HepG2 (cell line): ENCODE data around the gene KIF17. TPM values are rescaled to one million over a fixed set of nuclear protein-coding genes. Genes with fewer than 3 reads are reported as not detected.

ENCODE experiments used
- ATAC-seq: fragments of 200-7000 bp; cut with Tn5 transposase; 3 replicates; pipeline ENCODE4 v1.9.1; 2020; ENCODE audit warnings: mild to moderate bottlenecking, moderate library complexity
- BruUV-seq: library from RNA; stranded (reverse); fragments of 400-500 nt; replicated peaks from 2 replicates; lab custom pipeline; 2021; lab: Mats Ljungman, UMichigan
- CTCF ChIA-PET: fragments of 300-600 bp; formaldehyde crosslinking; extraction: SDS; loops from one replicate; lab custom pipeline; 2021; ENCODE audit warnings: low total read pairs, inconsistent platforms, low intra/inter-chr PET ratio; lab: Yijun Ruan, JAX
- POLR2A ChIA-PET: fragments of 350-600 bp; sonication (Branson Sonifier 250); formaldehyde crosslinking; loops from one replicate; lab custom pipeline; 2020; ENCODE audit warnings: antibody characterized with exemption, inconsistent platforms; lab: Yijun Ruan, JAX
- DNase-seq: peaks from one replicate; pipeline ENCODE4 v3.0.0-alpha.2; 2015; ENCODE audit warnings: low spot score
- FAIRE-seq: peaks from 3 replicates; lab custom pipeline; 2011; peaks lifted over from hg19 to GRCh38; lab: Jason Lieb, UNC
- H2AFZ ChIP-seq: one replicate; pipeline ENCODE4 v1.6.1; 2011; ENCODE audit warnings: low read length, inconsistent platforms
- H3K27ac ChIP-seq: fragments of 300-600 bp; 3 replicates; pipeline ENCODE4 v1.8.0; 2011; ENCODE audit warnings: mixed run types, mild to moderate bottlenecking, mixed read lengths, low read length, inconsistent platforms; ENCODE audit not compliant: insufficient read depth; ENCODE audit errors: extremely low read length
- H3K27me3 ChIP-seq, 2 experiments: fragments of 200-600 bp in 1 of 2; 2 replicates in 1 of 2; 3 replicates in 1 of 2; pipeline versions ENCODE4 v1.6.0 to v1.8.0; 2011; ENCODE audit warnings: low read length in 2 of 2, mild to moderate bottlenecking in 2 of 2, moderate library complexity in 2 of 2, inconsistent platforms in 1 of 2; ENCODE audit not compliant: insufficient read depth in 2 of 2, control insufficient read depth in 1 of 2
- H3K36me3 ChIP-seq, 2 experiments: fragments of 200-600 bp in 1 of 2; replicated peaks in 1 of 2; 2 replicates in 1 of 2; 3 replicates in 1 of 2; pipeline versions ENCODE4 v1.5.1 to v1.8.0; 2011; ENCODE audit warnings: low read length in 2 of 2, inconsistent platforms in 1 of 2; ENCODE audit not compliant: insufficient read depth in 2 of 2, control insufficient read depth in 1 of 2
- H3K4me1 ChIP-seq: 2 replicates; pipeline ENCODE4 v1.5.1; 2012; ENCODE audit warnings: low read length, inconsistent platforms; ENCODE audit not compliant: insufficient read depth
- H3K4me2 ChIP-seq: 2 replicates; pipeline ENCODE4 v1.6.0; 2011; ENCODE audit warnings: low read depth, low read length, inconsistent platforms
- H3K4me3 ChIP-seq, 3 experiments: fragments of 200-600 bp in 1 of 3; sonication (generic), shearing (Covaris generic) in 1 of 3; replicated peaks in 1 of 3; 2 replicates each; pipeline ENCODE4 v1.5.1; 2011 to 2016; ENCODE audit warnings: low read length in 3 of 3, inconsistent platforms in 2 of 3, low read depth in 2 of 3, mild to moderate bottlenecking in 2 of 3, control low read depth in 1 of 3, mixed read lengths in 1 of 3; ENCODE audit not compliant: insufficient read depth in 1 of 3
- H3K79me2 ChIP-seq: one replicate; pipeline ENCODE4 v1.6.1; 2011; ENCODE audit warnings: low read length, inconsistent platforms; ENCODE audit not compliant: insufficient read depth
- H3K9ac ChIP-seq: 2 replicates; pipeline ENCODE4 v1.6.0; 2011; ENCODE audit warnings: mild to moderate bottlenecking, low read depth, low read length, inconsistent platforms; ENCODE audit not compliant: insufficient read depth
- H3K9me3 ChIP-seq: 2 replicates; pipeline ENCODE4 v1.5.1; 2012; ENCODE audit warnings: mild to moderate bottlenecking, low read length
- H4K20me1 ChIP-seq: 2 replicates; pipeline ENCODE4 v1.6.0; 2011; ENCODE audit warnings: inconsistent platforms, mild to moderate bottlenecking, low read length, moderate library complexity; ENCODE audit not compliant: insufficient read depth
- AGO2 ChIP-seq: fragments of 200-400 bp; formaldehyde crosslinking; optimal IDR thresholded peaks from 2 replicates; pipeline ENCODE3; 2017; ENCODE audit warnings: mild to moderate bottlenecking, low read depth, low read length, moderate library complexity
- HNF4A ChIP-seq: sonication (generic); formaldehyde crosslinking; IDR thresholded peaks from 2 replicates; pipeline ENCODE4 v1.4.0; 2020; ENCODE audit warnings: missing genetic modification reagents
- HNF4G ChIP-seq, 2 experiments: sonication (generic) in 1 of 2; formaldehyde crosslinking in 1 of 2; IDR thresholded peaks; 2 replicates each; pipeline versions ENCODE4 v1.4.0 to v1.6.1; 2011 to 2020; ENCODE audit warnings: borderline replicate concordance in 2 of 2, low read depth in 2 of 2, mild to moderate bottlenecking in 2 of 2, low read length in 1 of 2, missing genetic modification reagents in 1 of 2, moderate library complexity in 1 of 2
- KAT2B ChIP-seq: fragments of 150-350 bp; IDR thresholded peaks from 2 replicates; pipeline ENCODE4 v1.6.1; 2014; ENCODE audit warnings: low read depth, low read length, borderline replicate concordance
- RELA ChIP-seq: sonication (generic); formaldehyde crosslinking; IDR thresholded peaks from 2 replicates; pipeline ENCODE4 v1.4.0; 2020; ENCODE audit warnings: missing genetic modification reagents
- TMF1 ChIP-seq: sonication (generic); formaldehyde crosslinking; IDR thresholded peaks from 2 replicates; pipeline ENCODE4 v1.8.1; 2022; ENCODE audit warnings: low read depth, missing genetic modification reagents
- ZNF326 ChIP-seq: sonication (generic); formaldehyde crosslinking; IDR thresholded peaks from 2 replicates; pipeline ENCODE4 v1.4.0; 2020; ENCODE audit warnings: missing genetic modification reagents, borderline replicate concordance
- WGBS: methylation state at CpG from one replicate; pipeline ENCODE4 v1.1.6; 2017; ENCODE audit warnings: low lambda C conversion rate; 5-methylcytosine and 5-hydroxymethylcytosine counted together
- in situ Hi-C: cut with HindIII; loops from 2 replicates; pipeline ENCODE4 v1.10.0; 2017; ENCODE audit warnings: low pct_unique_long_range_greater_than_20kb; ENCODE audit not compliant: extremely low pct_ligation_motif_present
- intact Hi-C: fragments of 100-400 bp; cut with micrococcal nuclease; formaldehyde crosslinking; loops from one replicate; pipeline ENCODE4 v1.10.0; 2022; ENCODE audit not compliant: unreplicated experiment
- polyA plus RNA-seq, 8 experiments: library from polyadenylated mRNA; depleted of rRNA in 3 of 8; stranded (reverse) in 7 of 8; unstranded in 1 of 8; fragments of >200 nt; fragmentation: Illumina TruSeq in 4 of 8; extraction: Trizol in 4 of 8; gene quantifications; 2 replicates each; pipeline versions ENCODE4 v1.2.1 to v1.2.3, GENCODE V29; 2011 to 2016; ENCODE audit warnings: low read depth in 4 of 8, missing spikeins in 1 of 8, mixed read lengths in 1 of 8; ENCODE audit not compliant: insufficient read depth in 1 of 8
- total RNA-seq, 5 experiments: library from RNA; depleted of rRNA; stranded (reverse); fragments of >200 nt; fragmentation: Illumina TruSeq; extraction: Trizol; gene quantifications; 2 replicates each; pipeline ENCODE4 v1.2.3, GENCODE V29; 2016; ENCODE audit warnings: low read depth in 1 of 5
- TF ChIP-seq, protein P1 (sequence below): sonication (generic); formaldehyde crosslinking; IDR thresholded peaks from 2 replicates; pipeline ENCODE4 v1.5.1; 2020; ENCODE audit warnings: mild to moderate bottlenecking, missing genetic modification reagents, borderline replicate concordance
- TF ChIP-seq, protein P2 (sequence below): sonication (generic); formaldehyde crosslinking; IDR thresholded peaks from 2 replicates; pipeline ENCODE4 v1.8.1; 2022; ENCODE audit warnings: mild to moderate bottlenecking, missing genetic modification reagents
- TF ChIP-seq, protein P3 (sequence below): sonication (generic); formaldehyde crosslinking; IDR thresholded peaks from 2 replicates; pipeline ENCODE4 v1.5.0; 2020; ENCODE audit warnings: missing genetic modification reagents
- TF ChIP-seq, protein P4 (sequence below): sonication (generic); formaldehyde crosslinking; IDR thresholded peaks from 2 replicates; pipeline ENCODE4 v1.4.0; 2020; ENCODE audit warnings: missing genetic modification reagents

Gene KIF17
- total and polyA plus RNA-seq, 2 of the 13 experiments (the other 11 are each of a cell fraction or from before 2014, with no cell fraction given), result 0.24 to 0.44 TPM

DNA sequence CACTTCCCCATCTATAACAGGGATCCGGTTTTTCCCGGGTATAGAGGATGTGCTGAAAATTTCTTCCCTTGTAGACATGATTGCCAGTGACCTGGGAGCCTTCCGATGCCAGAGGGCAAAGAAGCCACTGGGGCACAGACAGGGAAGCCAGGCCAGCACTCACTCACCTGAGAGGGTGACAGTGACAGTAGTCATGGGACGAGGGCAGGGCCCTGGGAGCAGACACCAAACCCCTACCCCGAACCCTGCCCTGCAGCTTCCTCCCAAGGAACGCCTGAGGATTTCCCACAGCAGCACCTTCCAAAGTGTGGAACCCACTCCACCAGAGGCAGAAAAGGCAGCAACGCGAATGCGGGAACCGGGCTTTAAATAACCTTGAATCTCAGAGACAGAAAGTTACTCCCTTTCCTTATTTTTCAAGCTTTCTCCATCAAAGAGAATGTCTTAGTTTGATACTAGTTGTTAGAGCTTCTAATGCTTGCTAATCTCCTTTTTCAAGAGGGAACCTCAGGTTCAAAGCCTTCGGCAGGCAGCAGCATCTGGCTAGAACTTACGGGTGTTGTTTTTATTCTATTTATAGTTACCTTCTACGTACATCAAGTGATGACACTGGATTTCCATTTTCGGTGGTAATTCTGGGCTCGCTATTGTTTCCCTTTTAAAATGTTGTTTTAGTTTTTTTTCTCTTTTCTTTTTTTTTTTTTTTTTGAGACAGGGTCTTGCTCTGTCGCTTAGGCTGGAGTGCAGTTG lies 59.5 kb downstream of the KIF17 start (continued):
- TF ChIP-seq, protein P1, sequence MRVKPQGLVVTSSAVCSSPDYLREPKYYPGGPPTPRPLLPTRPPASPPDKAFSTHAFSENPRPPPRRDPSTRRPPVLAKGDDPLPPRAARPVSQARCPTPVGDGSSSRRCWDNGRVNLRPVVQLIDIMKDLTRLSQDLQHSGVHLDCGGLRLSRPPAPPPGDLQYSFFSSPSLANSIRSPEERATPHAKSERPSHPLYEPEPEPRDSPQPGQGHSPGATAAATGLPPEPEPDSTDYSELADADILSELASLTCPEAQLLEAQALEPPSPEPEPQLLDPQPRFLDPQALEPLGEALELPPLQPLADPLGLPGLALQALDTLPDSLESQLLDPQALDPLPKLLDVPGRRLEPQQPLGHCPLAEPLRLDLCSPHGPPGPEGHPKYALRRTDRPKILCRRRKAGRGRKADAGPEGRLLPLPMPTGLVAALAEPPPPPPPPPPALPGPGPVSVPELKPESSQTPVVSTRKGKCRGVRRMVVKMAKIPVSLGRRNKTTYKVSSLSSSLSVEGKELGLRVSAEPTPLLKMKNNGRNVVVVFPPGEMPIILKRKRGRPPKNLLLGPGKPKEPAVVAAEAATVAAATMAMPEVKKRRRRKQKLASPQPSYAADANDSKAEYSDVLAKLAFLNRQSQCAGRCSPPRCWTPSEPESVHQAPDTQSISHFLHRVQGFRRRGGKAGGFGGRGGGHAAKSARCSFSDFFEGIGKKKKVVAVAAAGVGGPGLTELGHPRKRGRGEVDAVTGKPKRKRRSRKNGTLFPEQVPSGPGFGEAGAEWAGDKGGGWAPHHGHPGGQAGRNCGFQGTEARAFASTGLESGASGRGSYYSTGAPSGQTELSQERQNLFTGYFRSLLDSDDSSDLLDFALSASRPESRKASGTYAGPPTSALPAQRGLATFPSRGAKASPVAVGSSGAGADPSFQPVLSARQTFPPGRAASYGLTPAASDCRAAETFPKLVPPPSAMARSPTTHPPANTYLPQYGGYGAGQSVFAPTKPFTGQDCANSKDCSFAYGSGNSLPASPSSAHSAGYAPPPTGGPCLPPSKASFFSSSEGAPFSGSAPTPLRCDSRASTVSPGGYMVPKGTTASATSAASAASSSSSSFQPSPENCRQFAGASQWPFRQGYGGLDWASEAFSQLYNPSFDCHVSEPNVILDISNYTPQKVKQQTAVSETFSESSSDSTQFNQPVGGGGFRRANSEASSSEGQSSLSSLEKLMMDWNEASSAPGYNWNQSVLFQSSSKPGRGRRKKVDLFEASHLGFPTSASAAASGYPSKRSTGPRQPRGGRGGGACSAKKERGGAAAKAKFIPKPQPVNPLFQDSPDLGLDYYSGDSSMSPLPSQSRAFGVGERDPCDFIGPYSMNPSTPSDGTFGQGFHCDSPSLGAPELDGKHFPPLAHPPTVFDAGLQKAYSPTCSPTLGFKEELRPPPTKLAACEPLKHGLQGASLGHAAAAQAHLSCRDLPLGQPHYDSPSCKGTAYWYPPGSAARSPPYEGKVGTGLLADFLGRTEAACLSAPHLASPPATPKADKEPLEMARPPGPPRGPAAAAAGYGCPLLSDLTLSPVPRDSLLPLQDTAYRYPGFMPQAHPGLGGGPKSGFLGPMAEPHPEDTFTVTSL (CRISPR knock-in tag), result no peak
- TF ChIP-seq TMF1 (CRISPR knock-in tag) (no peak), RELA (CRISPR knock-in tag) (no peak), ZNF326 (CRISPR knock-in tag) (no peak), KAT2B (no peak)

DNA sequence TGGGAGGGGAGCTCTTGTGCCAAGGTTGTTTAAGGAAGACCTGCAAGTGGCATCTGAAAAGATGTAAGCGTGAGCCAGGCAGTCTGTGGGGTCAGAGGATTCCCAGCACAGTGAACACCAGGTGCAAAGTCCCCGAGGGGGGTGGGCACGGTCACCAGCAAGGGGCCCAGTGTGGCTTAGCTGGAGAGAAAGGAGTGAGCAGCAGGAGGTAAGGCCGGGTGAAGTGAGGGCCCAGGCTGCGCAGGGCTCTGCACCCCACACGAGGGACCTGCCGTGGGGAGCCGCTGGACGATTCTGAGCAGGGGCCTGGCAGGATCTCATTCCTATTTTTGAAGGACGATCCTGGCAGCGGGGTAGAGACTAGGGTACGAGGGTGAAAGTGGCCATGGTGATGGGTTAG lies 60.8 kb downstream of the KIF17 start:
- no peaks in the 10 kb centered on the region; a peak in 1 of 5 replicates for H3K27me3 ChIP-seq
- FAIRE-seq (no peak), ATAC-seq (no peak), DNase-seq (no peak)
- no peak overlapping the region; the same call in 1 of the 2 replicates for H3K4me2 ChIP-seq
- H3K4me3 ChIP-seq, result no peak overlapping the region
- no peak overlapping the region for H2AFZ ChIP-seq
- TF ChIP-seq HNF4G (IDR thresholded peaks at IDR 0.05; ENCODE audit: borderline replicate concordance, low read depth, low read length) (peak; percentile 28; the same call in 1 of the 2 replicates), HNF4G (CRISPR knock-in tag; IDR thresholded peaks at IDR 0.05; ENCODE audit: borderline replicate concordance, low read depth) (no peak), AGO2 (peak; percentile 35), HNF4A (CRISPR knock-in tag) (peak; percentile 46; the same call in 1 of the 2 replicates)
- TF ChIP-seq, protein P2, sequence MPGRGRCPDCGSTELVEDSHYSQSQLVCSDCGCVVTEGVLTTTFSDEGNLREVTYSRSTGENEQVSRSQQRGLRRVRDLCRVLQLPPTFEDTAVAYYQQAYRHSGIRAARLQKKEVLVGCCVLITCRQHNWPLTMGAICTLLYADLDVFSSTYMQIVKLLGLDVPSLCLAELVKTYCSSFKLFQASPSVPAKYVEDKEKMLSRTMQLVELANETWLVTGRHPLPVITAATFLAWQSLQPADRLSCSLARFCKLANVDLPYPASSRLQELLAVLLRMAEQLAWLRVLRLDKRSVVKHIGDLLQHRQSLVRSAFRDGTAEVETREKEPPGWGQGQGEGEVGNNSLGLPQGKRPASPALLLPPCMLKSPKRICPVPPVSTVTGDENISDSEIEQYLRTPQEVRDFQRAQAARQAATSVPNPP (CRISPR knock-in tag), result no peak
- TF ChIP-seq, protein P3, sequence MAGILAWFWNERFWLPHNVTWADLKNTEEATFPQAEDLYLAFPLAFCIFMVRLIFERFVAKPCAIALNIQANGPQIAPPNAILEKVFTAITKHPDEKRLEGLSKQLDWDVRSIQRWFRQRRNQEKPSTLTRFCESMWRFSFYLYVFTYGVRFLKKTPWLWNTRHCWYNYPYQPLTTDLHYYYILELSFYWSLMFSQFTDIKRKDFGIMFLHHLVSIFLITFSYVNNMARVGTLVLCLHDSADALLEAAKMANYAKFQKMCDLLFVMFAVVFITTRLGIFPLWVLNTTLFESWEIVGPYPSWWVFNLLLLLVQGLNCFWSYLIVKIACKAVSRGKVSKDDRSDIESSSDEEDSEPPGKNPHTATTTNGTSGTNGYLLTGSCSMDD (CRISPR knock-in tag), result no peak
- TF ChIP-seq, protein P4, sequence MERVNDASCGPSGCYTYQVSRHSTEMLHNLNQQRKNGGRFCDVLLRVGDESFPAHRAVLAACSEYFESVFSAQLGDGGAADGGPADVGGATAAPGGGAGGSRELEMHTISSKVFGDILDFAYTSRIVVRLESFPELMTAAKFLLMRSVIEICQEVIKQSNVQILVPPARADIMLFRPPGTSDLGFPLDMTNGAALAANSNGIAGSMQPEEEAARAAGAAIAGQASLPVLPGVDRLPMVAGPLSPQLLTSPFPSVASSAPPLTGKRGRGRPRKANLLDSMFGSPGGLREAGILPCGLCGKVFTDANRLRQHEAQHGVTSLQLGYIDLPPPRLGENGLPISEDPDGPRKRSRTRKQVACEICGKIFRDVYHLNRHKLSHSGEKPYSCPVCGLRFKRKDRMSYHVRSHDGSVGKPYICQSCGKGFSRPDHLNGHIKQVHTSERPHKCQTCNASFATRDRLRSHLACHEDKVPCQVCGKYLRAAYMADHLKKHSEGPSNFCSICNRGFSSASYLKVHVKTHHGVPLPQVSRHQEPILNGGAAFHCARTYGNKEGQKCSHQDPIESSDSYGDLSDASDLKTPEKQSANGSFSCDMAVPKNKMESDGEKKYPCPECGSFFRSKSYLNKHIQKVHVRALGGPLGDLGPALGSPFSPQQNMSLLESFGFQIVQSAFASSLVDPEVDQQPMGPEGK (CRISPR knock-in tag), result 0 out of 2 replicates have a peak, but pooled peaks have one; percentile 25
- intact Hi-C loops, result no loop called here
- H3K27ac ChIP-seq, result peak overlapping the region; percentile 2
- H3K79me2 ChIP-seq, result peaks cover 48% of the 10 kb centered on the region
- H3K36me3 ChIP-seq, result peaks cover 41 to 67% of the 10 kb centered on the region in 2 experiments
- POLR2A ChIA-PET, result no interaction called here
- H4K20me1 ChIP-seq, result no peaks in the 10 kb centered on the region
- in situ Hi-C loops, result no loop called here
- WGBS, result 87% methylated on average over 12 of the region's 12 CpGs
- CTCF ChIA-PET, result no interaction called here
- H3K4me1 ChIP-seq, result peaks cover 40% of the 10 kb centered on the region
- H3K9me3 ChIP-seq, result no peaks in the 10 kb centered on the region
- no TSS peak for BruUV-seq
- H3K9ac ChIP-seq, result no peak overlapping the region
